Occipital lobe (tissue), 2 donors: ENCODE measurements around the gene STX2. TPM values are rescaled to one million over a fixed set of nuclear protein-coding genes. Genes with fewer than 3 reads are reported as not detected.
"Not testable (repeated sequence)": the region's sequence is repeated elsewhere in the genome, so short reads cannot be mapped to it uniquely, and the experiment has no call there.

Experiments
- DNase-seq: peaks from one replicate; lab custom pipeline; 2025; lab: John Stamatoyannopoulos, UW
- total RNA-seq: library from RNA; depleted of rRNA; stranded (reverse); fragments of >200 nt; gene quantifications from one replicate; pipeline ENCODE4 v1.2.3, GENCODE V29; 2014

Gene STX2
- total RNA-seq, result 27.3 TPM

- DNase-seq, result peak; percentile 84
Observed at GRCh38 chr12:130838951-130839769, at the start of gene STX2. STX2 (minus strand) TSS chr12:130839250; CDS start chr12:130839099, 151 bp downstream.

- DNase-seq, result not testable (repeated sequence)
Observed at GRCh38 chr12:130887190-130887589, 48.1 kb upstream of the STX2 start.

GRCh38 chr12:130881548-130881947, 42.5 kb upstream of the STX2 start:
- no peak for DNase-seq

- DNase-seq, result no peak
Observed at GRCh38 chr12:130881046-130881445, 42.0 kb upstream of the STX2 start.

GRCh38 chr12:130880411-130880885, 41.4 kb upstream of the STX2 start:
- no peak for DNase-seq

GRCh38 chr12:130879781-130880389, 40.8 kb upstream of the STX2 start:
- no peak for DNase-seq

GRCh38 chr12:130879212-130879686, 40.2 kb upstream of the STX2 start:
- no peak for DNase-seq

- no peak for DNase-seq
Observed at GRCh38 chr12:130878193-130879185, 39.4 kb upstream of the STX2 start.

- no peak for DNase-seq
Observed at GRCh38 chr12:130877333-130877732, 38.3 kb upstream of the STX2 start.

GRCh38 chr12:130876758-130877157, 37.7 kb upstream of the STX2 start:
- DNase-seq, result no peak

GRCh38 chr12:130876297-130876696, 37.2 kb upstream of the STX2 start:
- no peak for DNase-seq

GRCh38 chr12:130875708-130876107, 36.7 kb upstream of the STX2 start:
- not testable (repeated sequence) for DNase-seq

- DNase-seq, result no peak
Observed at GRCh38 chr12:130875193-130875592, 36.1 kb upstream of the STX2 start.

- DNase-seq, result no peak
Observed at GRCh38 chr12:130874696-130875095, 35.6 kb upstream of the STX2 start.

- DNase-seq, result no peak
Observed at GRCh38 chr12:130873825-130874224, 34.8 kb upstream of the STX2 start.

GRCh38 chr12:130873106-130873795, 34.2 kb upstream of the STX2 start:
- DNase-seq, result no peak

- peak; percentile 34 for DNase-seq
Observed at GRCh38 chr12:130872179-130873096, 33.4 kb upstream of the STX2 start.

GRCh38 chr12:130871286-130872178, 32.5 kb upstream of the STX2 start, which contains the start of gene RAN:
RAN (plus strand) TSS chr12:130872066; CDS start chr12:130872594, 528 bp downstream.
- peak; percentile 87 for DNase-seq
